ENCODE results near the gene XCL1. TPM values are rescaled to one million over a fixed set of nuclear protein-coding genes. Genes with fewer than 3 reads are reported as not detected.

XCL1 gene
- polyA plus RNA-seq, 1 experiment = not detected

GRCh38 chr1:168560370-168560769, 16.0 kb upstream of the XCL1 start:
- DNase-seq (ENCODE audit: low read depth) = no peak
- no peak overlapping the region for H3K4me3 ChIP-seq (ENCODE audit: low read depth, low read length)
- ChIA-PET POLR2A (no interaction called here), CTCF (interaction anchor here (0.6 to 1.7 kb wide), 2 partner anchors 121 to 142 kb away, joined by 4 to 8 read pairs; no protein-coding TSS in a partner anchor)
- no peak for TF ChIP-seq CTCF (IDR thresholded peaks at IDR 0.05; ENCODE audit: insufficient read depth, low read depth, low read length)
- H3K27me3 ChIP-seq (ENCODE audit: control insufficient read depth, insufficient read depth, low read length) = no peaks in the 10 kb centered on the region
- H3K36me3 ChIP-seq (ENCODE audit: control insufficient read depth, insufficient read depth, low read length) = no peaks in the 10 kb centered on the region

GRCh38 chr1:168561989-168562388, 14.4 kb upstream of the XCL1 start:
- POLR2A ChIA-PET = no interaction called here
- Histone ChIP-seq H3K36me3 (ENCODE audit: control insufficient read depth, insufficient read depth, low read length) (no peaks in the 10 kb centered on the region), H3K27me3 (ENCODE audit: control insufficient read depth, insufficient read depth, low read length) (no peaks in the 10 kb centered on the region), H3K4me3 (ENCODE audit: low read depth, low read length) (no peak overlapping the region)
- no peak for TF ChIP-seq CTCF (IDR thresholded peaks at IDR 0.05; ENCODE audit: insufficient read depth, low read depth, low read length)
- DNase-seq (ENCODE audit: low read depth) = no peak
- CTCF ChIA-PET = no interaction called here

- POLR2A ChIA-PET = no interaction called here
- no peak for DNase-seq (ENCODE audit: low read depth)
Observed at GRCh38 chr1:168565825-168566224, 10.6 kb upstream of the XCL1 start.

GRCh38 chr1:168567007-168567406, 9.4 kb upstream of the XCL1 start:
- H3K27me3 ChIP-seq (ENCODE audit: control insufficient read depth, insufficient read depth, low read length) = no peaks in the 10 kb centered on the region
- ChIA-PET CTCF (interaction anchor here (1.1 to 1.5 kb wide), 2 partner anchors 126 to 127 kb away, joined by 3 to 4 read pairs; no protein-coding TSS in a partner anchor), POLR2A (no interaction called here)
- DNase-seq (ENCODE audit: low read depth) = no peak
- H3K4me3 ChIP-seq (ENCODE audit: low read depth, low read length) = no peak overlapping the region
- TF ChIP-seq CTCF (IDR thresholded peaks at IDR 0.05; ENCODE audit: insufficient read depth, low read depth, low read length) = no peak
- no peaks in the 10 kb centered on the region for H3K36me3 ChIP-seq (ENCODE audit: control insufficient read depth, insufficient read depth, low read length)

More at GRCh38 chr1:168565825-168566224, 10.6 kb upstream of the XCL1 start:
- Histone ChIP-seq H3K27me3 (ENCODE audit: control insufficient read depth, insufficient read depth, low read length) (no peaks in the 10 kb centered on the region), H3K4me3 (ENCODE audit: low read depth, low read length) (no peak overlapping the region), H3K36me3 (ENCODE audit: control insufficient read depth, insufficient read depth, low read length) (no peaks in the 10 kb centered on the region)
- CTCF ChIA-PET = interaction anchor here (1.0 to 1.9 kb wide), 3 partner anchors 124 to 224 kb away, joined by 3 to 8 read pairs (median 3); no protein-coding TSS in a partner anchor
- no peak for TF ChIP-seq CTCF (IDR thresholded peaks at IDR 0.05; ENCODE audit: insufficient read depth, low read depth, low read length)

GRCh38 chr1:168567568-168567967, 8.8 kb upstream of the XCL1 start:
- TF ChIP-seq CTCF (IDR thresholded peaks at IDR 0.05; ENCODE audit: insufficient read depth, low read depth, low read length) = no peak
- ChIA-PET POLR2A (no interaction called here), CTCF (no interaction called here)
- no peak for DNase-seq (ENCODE audit: low read depth)
- no peaks in the 10 kb centered on the region for H3K27me3 ChIP-seq (ENCODE audit: control insufficient read depth, insufficient read depth, low read length)
- H3K4me3 ChIP-seq (ENCODE audit: low read depth, low read length) = no peak overlapping the region
- no peaks in the 10 kb centered on the region for H3K36me3 ChIP-seq (ENCODE audit: control insufficient read depth, insufficient read depth, low read length)

Data from BJ (cell line).